Left ventricle myocardium inferior (tissue), 1 donor: ENCODE results near the gene SAMD11. TPM values are rescaled to one million over a fixed set of nuclear protein-coding genes. Genes with fewer than 3 reads are reported as not detected.
A peak's percentile ranks its signal among the peaks of the same experiment; 100 is the strongest.

Source experiments
- DNase-seq: peaks from one replicate; pipeline ENCODE4 v3.0.0-alpha.2; 2020
- H3K27ac ChIP-seq: fragments of 200-600 bp; replicated peaks from 2 replicates; pipeline ENCODE4 v1.8.0; 2021
- H3K27me3 ChIP-seq: fragments of 200-600 bp; 2 replicates; pipeline ENCODE4 v1.8.0; 2021; ENCODE audit warnings: low read depth
- H3K36me3 ChIP-seq: fragments of 200-600 bp; 2 replicates; pipeline ENCODE4 v1.8.0; 2021
- H3K4me1 ChIP-seq: fragments of 200-600 bp; 2 replicates; pipeline ENCODE4 v1.8.0; 2021
- H3K4me3 ChIP-seq: fragments of 200-600 bp; 2 replicates; pipeline ENCODE4 v1.8.0; 2021; ENCODE audit warnings: mild to moderate bottlenecking, moderate library complexity
- H3K9me3 ChIP-seq: fragments of 200-600 bp; replicated peaks from 2 replicates; pipeline ENCODE4 v1.8.0; 2021
- intact Hi-C: fragments of 100-400 bp; cut with micrococcal nuclease; formaldehyde crosslinking; loops from one replicate; pipeline ENCODE4 v1.11.0; 2022
- total RNA-seq: library from RNA; stranded (reverse); fragmentation: NEBNext Ultra II Directional; extraction: Animal tissue kit (Norgen Biotek cat#: 25700); gene quantifications from one replicate; pipeline ENCODE4 v1.2.1, GENCODE V29; 2021
- TF ChIP-seq, protein P1 (sequence below): fragments of 200-600 bp; IDR thresholded peaks from 2 replicates; pipeline ENCODE4 v1.8.0; 2021; ENCODE audit warnings: antibody characterized with exemption, mild to moderate bottlenecking, borderline replicate concordance
- donor health status: DM: no; HTN: yes; CAD: no; lungs with severe emphysema.

SAMD11 gene
- total RNA-seq, 1 donor from 2014 or later: 2.4 TPM

DNA sequence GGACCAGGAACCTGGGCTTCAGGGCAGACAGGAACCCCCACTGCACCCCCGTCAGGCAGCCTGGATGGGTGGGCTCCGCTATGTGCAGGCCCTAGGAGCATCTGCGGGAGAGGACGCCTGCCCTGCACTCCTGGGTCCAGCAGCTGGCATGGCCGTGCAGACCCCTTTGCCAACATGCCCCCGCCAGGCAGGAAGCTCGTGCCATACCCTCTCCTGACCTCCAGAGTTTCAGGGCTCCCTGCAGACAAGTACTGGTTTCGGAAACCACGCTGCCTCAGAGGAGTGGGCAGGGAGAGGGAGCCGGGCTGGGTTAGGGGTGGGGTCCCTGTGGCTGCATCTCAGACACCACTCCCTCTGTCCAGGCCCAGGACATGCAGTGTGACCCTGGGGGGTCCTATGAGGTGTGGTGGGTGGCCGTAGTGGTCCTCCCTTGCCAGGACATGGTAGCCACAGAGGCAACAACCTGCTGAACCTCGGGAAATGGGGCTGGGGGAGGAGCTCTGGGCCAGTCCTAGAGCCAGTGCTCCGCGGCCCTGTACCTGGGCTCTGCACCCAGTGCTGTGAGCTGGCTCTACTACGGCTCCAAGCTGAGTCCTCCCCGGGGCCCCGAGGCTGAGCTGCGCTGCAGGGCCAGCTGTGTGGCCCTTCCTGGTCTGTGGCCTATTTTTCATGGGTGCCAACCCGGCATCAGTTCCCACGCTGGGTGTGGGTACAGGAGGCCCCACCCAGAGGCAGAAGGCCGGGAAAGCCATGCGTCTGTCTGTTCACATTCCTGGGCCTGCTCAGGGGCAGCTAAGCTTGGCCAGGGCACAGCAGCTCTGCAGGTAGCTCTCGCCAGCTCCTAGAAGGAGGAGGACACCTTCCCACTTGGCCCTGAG is 44.0 kb downstream of the SAMD11 start:
- peaks cover 54% of the 10 kb centered on the region for H3K27me3 ChIP-seq
- no peaks in the 10 kb centered on the region for H3K9me3 ChIP-seq
- H3K4me1 ChIP-seq: peaks cover 18% of the 10 kb centered on the region
- TF ChIP-seq, protein P1, sequence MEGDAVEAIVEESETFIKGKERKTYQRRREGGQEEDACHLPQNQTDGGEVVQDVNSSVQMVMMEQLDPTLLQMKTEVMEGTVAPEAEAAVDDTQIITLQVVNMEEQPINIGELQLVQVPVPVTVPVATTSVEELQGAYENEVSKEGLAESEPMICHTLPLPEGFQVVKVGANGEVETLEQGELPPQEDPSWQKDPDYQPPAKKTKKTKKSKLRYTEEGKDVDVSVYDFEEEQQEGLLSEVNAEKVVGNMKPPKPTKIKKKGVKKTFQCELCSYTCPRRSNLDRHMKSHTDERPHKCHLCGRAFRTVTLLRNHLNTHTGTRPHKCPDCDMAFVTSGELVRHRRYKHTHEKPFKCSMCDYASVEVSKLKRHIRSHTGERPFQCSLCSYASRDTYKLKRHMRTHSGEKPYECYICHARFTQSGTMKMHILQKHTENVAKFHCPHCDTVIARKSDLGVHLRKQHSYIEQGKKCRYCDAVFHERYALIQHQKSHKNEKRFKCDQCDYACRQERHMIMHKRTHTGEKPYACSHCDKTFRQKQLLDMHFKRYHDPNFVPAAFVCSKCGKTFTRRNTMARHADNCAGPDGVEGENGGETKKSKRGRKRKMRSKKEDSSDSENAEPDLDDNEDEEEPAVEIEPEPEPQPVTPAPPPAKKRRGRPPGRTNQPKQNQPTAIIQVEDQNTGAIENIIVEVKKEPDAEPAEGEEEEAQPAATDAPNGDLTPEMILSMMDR: no peak
- intact Hi-C loops: no loop called here
- peak; percentile 13 for DNase-seq
- H3K27ac ChIP-seq: no peak overlapping the region
- H3K36me3 ChIP-seq: peaks cover 2% of the 10 kb centered on the region
- peak overlapping the region; percentile 76 for H3K4me3 ChIP-seq

DNA sequence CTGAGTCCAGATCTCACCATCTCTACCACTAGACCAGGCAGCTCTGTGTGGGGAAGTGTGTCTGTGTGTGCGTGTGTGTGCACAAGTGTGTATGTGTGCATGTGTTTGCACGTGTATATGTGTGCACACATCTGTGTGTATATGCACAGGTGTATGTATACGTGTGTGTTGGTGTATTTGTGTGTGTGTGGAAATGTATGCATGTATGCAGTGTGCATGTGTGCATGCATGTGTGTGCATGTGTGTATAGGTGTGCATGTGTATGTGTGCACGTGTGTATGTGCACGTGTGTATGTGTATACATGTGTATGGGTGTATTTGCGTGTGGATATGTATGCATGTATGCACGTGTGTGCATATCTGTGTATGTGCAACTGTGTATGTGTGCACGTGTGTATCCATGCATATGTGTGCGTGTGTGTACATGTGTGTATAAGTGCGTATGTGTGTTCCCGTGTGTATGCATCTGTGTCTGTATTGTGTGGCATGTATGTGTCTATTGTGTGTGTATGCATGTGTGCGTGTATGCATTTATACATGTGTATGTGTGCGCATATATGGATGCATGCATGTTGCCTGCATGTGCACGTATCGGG is 45.6 kb downstream of the SAMD11 start:
- H3K9me3 ChIP-seq: no peaks in the 10 kb centered on the region
- H3K36me3 ChIP-seq: no peaks in the 10 kb centered on the region
- intact Hi-C loops: no loop called here
- DNase-seq: no peak
- peaks cover 18% of the 10 kb centered on the region for H3K4me1 ChIP-seq
- peaks cover 71% of the 10 kb centered on the region for H3K27me3 ChIP-seq
- no peak overlapping the region for H3K4me3 ChIP-seq
- TF ChIP-seq, protein P1: no peak
- H3K27ac ChIP-seq: no peak overlapping the region

DNA sequence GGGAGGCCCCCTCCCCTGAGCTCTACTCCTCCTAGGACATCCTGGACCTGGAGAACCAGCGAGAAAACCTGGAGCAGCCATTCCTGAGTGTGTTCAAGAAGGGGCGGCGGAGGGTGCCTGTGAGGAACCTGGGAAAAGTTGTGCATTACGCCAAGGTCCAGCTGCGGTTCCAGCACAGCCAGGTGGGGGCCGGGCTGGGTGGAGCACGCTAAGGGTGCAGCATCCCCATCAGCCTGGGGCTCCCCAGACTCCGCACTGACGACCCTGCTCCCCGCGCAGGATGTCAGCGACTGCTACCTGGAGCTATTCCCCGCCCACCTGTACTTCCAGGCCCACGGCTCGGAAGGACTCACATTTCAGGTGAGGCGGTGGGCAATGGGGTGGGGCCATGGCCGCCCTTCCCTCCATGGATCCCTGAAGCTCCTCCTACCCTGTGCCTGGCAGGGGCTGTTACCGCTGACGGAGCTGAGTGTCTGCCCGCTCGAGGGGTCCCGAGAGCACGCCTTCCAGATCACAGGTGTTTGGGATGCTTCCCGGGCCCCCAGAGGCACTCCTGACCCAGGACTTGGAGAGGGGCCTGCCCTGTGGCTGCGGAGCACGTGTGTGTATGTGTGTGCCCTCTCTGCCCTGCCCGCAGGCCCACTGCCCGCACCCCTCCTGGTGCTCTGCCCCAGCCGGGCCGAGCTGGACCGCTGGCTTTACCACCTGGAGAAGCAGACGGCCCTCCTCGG is 46.7 kb downstream of the SAMD11 start:
- Histone ChIP-seq H3K4me3 (no peak overlapping the region), H3K27me3 (peaks cover 81% of the 10 kb centered on the region), H3K4me1 (peaks cover 18% of the 10 kb centered on the region), H3K27ac (no peak overlapping the region), H3K36me3 (no peaks in the 10 kb centered on the region), H3K9me3 (no peaks in the 10 kb centered on the region)
- TF ChIP-seq, protein P1: no peak
- intact Hi-C loops: no loop called here
- DNase-seq: no peak

DNA sequence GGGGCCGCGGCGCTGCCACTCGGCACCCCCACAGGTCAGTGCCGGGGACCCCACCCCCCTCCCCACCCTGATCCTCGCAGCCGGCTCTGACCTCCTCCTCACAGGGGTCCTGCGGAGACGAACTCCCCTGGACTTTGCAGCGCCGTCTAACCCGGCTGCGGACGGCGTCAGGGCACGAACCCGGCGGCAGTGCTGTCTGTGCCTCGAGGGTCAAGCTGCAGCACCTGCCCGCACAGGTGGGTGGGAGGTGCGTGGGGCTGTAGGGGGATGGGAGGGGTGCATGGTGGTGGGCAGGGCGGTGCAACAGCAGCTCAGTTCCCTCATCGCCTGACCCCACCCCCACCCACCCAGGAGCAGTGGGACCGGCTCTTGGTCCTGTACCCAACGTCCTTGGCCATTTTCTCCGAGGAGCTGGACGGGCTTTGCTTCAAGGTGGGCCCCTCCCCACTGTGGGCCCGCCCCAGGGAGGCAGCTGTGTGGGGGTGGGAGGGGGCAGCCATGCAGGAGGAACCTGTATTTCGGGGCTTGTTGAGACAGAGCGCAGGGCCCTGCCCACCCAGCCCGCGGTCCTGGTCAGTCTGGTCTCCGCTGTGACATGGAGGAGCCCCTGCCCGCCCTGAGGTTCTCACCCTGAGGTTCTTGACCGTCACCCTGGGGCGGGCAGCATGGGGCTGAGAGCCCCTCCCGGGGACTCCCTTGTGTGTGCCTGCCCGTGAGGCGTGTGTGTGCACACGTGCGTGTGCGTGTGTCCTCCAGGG is 47.4 kb downstream of the SAMD11 start:
- peaks cover 89% of the 10 kb centered on the region for H3K27me3 ChIP-seq

More for the DNA sequence above, 47.4 kb downstream of the SAMD11 start:
- intact Hi-C loops: no loop called here
- TF ChIP-seq, protein P1: no peak
- no peaks in the 10 kb centered on the region for H3K9me3 ChIP-seq
- H3K36me3 ChIP-seq: no peaks in the 10 kb centered on the region
- H3K4me3 ChIP-seq: no peak overlapping the region
- H3K4me1 ChIP-seq: peaks cover 17% of the 10 kb centered on the region
- H3K27ac ChIP-seq: no peak overlapping the region
- no peak for DNase-seq
